Measurements from ENCODE around the gene C6orf62.
"Not testable (repeated sequence)": the region's sequence is repeated elsewhere in the genome, so short reads cannot be mapped to it uniquely, and the experiment has no call there.

Gene C6orf62

DNA sequence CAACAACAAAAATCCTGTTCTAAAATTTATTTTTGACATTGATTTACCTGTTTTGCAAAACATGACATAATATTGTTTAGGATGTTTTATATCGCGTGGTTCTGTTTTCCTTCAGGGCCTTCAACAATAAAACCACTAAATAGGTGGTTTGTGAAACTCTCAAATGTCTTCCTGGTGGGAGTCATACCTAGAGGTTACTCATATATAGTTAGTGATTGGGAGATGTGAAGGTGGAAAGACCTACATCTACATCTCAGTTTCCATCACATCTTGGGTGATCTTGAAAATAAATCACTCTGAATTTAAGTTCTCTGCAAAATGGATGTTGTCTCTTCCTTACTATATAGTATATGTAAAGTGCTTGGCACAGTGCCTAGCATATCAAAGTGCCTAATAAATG, 22.9 kb downstream of the C6orf62 start:
- no peak for DNase-seq

- peak; percentile 69 for DNase-seq
These were observed 23.3 kb downstream of the C6orf62 start for GRCh38 chr6:24695635-24696034.

- no peak for DNase-seq
These were observed 24.8 kb downstream of the C6orf62 start for GRCh38 chr6:24694198-24694597.

GRCh38 chr6:24692848-24693592, 25.9 kb downstream of the C6orf62 start:
- no peak for DNase-seq

DNA sequence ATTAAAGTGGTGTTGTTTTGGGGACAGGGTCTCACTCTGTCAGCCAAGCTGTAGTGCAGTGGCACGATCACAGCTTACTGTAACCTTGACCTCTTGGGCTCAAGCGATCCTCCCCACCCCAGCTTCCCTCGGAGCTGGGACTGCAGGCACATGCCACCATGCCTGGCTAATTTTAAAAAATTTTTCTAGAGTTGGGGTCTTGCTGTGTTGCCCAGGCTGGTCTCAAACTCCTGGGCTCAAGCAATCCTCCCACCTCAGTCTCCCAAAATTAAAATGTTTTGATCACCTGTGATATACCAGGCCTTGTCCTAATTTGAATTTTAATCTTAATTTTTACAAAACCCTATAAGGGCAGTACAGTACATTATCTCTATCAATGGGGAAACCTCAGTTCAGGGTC, 26.5 kb downstream of the C6orf62 start:
- DNase-seq, result no peak

DNA sequence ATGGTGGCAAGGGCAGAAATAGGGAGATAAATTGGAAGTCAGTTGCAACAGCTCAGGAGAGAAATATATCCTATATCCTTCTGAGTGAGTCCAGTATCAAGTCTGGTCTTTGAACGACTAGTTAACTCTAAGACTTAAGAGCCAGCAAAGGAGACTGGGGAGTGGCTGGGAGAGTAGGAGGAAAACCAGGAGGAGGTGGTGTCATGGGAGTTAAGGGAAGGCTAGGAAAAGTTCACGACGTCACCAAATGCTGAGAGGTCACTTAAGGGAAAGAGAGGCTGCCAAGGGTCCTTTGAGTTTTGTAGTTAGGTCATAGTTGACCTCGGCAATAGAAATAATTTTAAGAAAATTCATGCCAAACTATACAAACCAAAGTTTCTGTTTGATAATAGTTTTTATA, 27.0 kb downstream of the C6orf62 start:
- DNase-seq, result no peak

GRCh38 chr6:24691550-24691949, 27.4 kb downstream of the C6orf62 start:
- DNase-seq, result no peak

GRCh38 chr6:24690593-24690992, 28.4 kb downstream of the C6orf62 start:
- DNase-seq, result no peak

DNA sequence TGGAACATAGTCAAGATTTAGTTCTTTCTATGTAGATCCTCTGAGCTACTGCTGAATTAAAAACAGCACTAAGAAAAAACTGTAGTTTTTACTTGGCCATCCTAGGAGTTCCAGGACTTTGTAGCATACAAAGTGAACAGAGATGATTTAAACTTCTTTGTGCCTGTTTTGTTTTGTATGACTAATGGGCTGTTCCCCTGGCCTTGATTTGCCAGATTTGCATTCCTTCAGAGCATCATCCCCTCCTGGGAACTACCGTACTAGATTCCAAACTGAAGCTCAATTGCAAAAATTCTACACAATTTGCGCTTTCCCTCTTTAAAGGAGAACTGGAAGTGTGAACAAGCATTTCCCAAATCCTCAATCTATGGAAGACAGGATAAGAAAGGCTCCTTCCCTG, 29.0 kb downstream of the C6orf62 start:
- no peak for DNase-seq

DNA sequence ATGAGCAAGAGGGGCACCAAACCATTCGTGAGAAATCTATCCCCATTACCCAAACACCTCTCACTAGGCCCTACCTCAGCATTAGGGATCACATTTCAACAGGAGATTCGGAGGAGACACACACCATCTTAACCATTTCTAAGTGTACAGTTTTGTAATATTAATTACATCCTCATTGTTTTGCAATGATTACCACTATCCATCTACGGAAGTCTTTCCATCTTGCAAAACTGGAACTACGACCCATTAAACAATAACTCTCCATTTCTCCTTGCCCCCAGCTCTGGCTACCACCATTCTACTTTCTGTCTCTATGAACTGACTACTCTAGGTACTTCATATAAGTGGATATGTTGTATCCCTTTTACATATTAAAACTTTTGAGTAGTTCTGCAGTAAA, 32.0 kb downstream of the C6orf62 start:
- DNase-seq, result no peak

DNA sequence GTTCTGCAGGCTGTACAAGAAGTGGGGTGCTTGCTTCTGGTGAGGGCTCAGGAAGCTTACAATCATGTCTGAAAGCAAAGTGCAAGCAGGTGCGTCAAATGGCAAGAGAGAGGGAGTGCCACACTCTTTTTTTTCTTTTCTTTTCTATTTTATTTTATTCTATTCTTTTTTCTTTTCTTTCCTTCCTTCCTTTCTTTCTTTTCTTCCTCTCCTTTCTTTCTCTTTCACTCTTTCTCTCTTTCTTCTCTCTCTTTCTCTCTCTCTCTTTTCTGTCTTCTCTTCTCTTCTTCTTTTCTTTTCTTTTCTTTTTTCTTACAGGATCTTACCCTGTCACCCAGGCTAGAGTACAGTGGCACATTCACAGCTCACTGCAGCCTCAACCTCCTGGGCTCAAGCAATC, 32.5 kb downstream of the C6orf62 start:
- DNase-seq, result no peak

- no peak for DNase-seq
These were observed 35.4 kb downstream of the C6orf62 start for GRCh38 chr6:24683297-24684296.

- DNase-seq, result no peak
These were observed 38.4 kb downstream of the C6orf62 start for GRCh38 chr6:24680582-24680981.

- DNase-seq, result not testable (repeated sequence)
These were observed 40.1 kb downstream of the C6orf62 start for GRCh38 chr6:24678792-24679352.

- DNase-seq, result no peak
These were observed 45.3 kb downstream of the C6orf62 start for GRCh38 chr6:24673625-24674024.

DNA sequence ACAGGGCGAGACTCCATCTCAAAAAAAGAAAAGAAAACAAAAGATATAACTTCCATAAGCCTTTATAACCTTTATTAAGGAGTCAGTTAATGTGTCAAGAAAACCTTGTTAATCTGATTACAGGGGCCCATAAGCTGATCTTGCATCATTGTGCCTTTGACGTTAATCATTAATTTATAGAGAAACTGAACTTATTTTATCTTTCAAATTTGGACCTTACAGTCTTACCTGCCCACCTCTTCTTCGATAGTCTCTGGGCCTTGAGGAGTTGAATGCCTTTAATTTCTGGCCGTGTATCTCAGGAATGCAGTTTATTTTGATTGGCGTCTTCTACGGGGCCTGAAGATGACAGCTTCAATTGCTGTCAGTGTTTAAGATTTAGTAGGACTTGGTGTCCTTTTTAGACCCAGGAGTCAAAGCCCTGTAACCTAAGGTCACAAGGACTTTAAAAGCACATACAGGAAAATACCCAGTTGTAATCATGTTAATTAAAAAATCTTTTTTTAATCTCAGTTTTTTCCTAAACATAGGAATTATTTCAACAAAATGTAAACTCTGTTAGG, 46.3 kb downstream of the C6orf62 start:
- no peak for DNase-seq

DNA sequence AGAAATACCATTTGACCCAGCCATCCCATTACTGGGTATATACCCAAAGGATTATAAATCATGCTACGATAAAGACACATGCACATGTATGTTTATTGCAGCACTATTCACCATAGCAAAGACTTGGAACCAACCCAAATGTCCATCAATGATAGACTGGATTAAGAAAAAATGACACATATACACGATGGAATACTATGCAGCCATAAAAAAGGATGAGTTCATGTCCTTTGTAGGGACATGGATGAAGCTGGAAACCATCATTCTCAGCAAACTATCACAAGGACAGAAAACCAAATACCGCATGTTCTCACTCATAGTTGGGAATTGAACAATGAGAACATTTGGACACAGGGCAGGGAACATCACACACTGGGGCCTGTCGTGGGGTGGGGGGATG, 47.9 kb downstream of the C6orf62 start:
- DNase-seq, result not testable (repeated sequence)

DNA sequence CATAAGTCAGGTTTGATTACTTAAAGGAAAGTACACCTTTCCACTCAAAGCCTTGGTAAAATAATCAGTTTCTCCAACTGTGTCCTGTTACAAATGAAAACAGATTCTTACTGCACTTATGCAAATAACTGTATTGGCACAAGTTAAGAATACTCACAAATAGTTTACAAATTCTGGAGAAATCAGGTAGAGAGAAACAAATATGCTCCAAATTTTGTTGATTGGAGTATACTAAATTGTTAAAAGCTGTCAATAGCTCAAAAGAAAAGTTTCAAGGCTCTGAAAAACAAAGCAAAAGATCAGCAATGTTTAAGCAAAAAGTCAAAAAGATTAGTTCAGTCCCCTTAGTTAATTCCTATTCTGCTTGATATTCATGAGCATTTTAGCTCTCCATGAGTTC, 48.5 kb downstream of the C6orf62 start:
- DNase-seq, result not testable (repeated sequence)

- no peak for DNase-seq
These were observed 50.0 kb downstream of the C6orf62 start for GRCh38 chr6:24668997-24669361.

GRCh38 chr6:24668066-24668996, 50.6 kb downstream of the C6orf62 start:
- peak; percentile 19 for DNase-seq

GRCh38 chr6:24667378-24667803, 51.6 kb downstream of the C6orf62 start:
- DNase-seq, result peak; percentile 18

Measured in CD4-positive, alpha-beta T cell treated with Interleukin-21 for 1 hour (primary cell).